Hepatocyte (in vitro differentiated cells): ENCODE data around the gene PPP1R1B. TPM values are rescaled to one million over a fixed set of nuclear protein-coding genes. Genes with fewer than 3 reads are reported as not detected.

Experiments used
- DNase-seq: peaks from one replicate; pipeline ENCODE4 v3.0.0-alpha.2; 2016; ENCODE audit warnings: low spot score
- H2AFZ ChIP-seq: fragments of 200-600 bp; sonication (generic); 2 replicates; pipeline ENCODE4 v1.6.0; 2016; ENCODE audit warnings: antibody characterized with exemption, mild to moderate bottlenecking
- H3K27ac ChIP-seq: fragments of 200-600 bp; sonication (generic); 2 replicates; pipeline ENCODE4 v1.5.1; 2016; ENCODE audit warnings: mild to moderate bottlenecking
- H3K27me3 ChIP-seq: fragments of 200-600 bp; sonication (generic); 2 replicates; pipeline ENCODE4 v1.6.1; 2016
- H3K36me3 ChIP-seq: fragments of 200-600 bp; sonication (generic); replicated peaks from 2 replicates; pipeline ENCODE4 v1.5.1; 2016; ENCODE audit warnings: low read depth; ENCODE audit not compliant: insufficient read depth
- H3K4me1 ChIP-seq: fragments of 200-600 bp; sonication (generic); 2 replicates; pipeline ENCODE4 v1.5.1; 2016; ENCODE audit warnings: mild to moderate bottlenecking, moderate library complexity; ENCODE audit not compliant: insufficient read depth
- H3K4me2 ChIP-seq: fragments of 200-600 bp; sonication (generic); 2 replicates; pipeline ENCODE4 v1.6.0; 2016
- H3K4me3 ChIP-seq: fragments of 200-600 bp; sonication (generic); 2 replicates; pipeline ENCODE4 v1.5.1; 2016; ENCODE audit warnings: mild to moderate bottlenecking
- H3K79me2 ChIP-seq: fragments of 200-600 bp; sonication (generic); 2 replicates; pipeline ENCODE4 v1.6.0; 2017; ENCODE audit warnings: mild to moderate bottlenecking
- H3K9me2 ChIP-seq: fragments of 200-600 bp; sonication (generic); replicated peaks from 2 replicates; pipeline ENCODE4 v1.6.0; 2017; ENCODE audit warnings: mild to moderate bottlenecking; ENCODE audit not compliant: insufficient read depth
- H3K9me3 ChIP-seq: fragments of 200-600 bp; sonication (generic); 2 replicates; pipeline ENCODE4 v1.5.1; 2016; ENCODE audit warnings: low read depth, mild to moderate bottlenecking
- H4K20me1 ChIP-seq: fragments of 200-600 bp; sonication (generic); 2 replicates; pipeline ENCODE4 v1.6.0; 2016; ENCODE audit warnings: mild to moderate bottlenecking; ENCODE audit not compliant: insufficient read depth, poor library complexity, severe bottlenecking
- CTCF ChIP-seq: fragments of 200-600 bp; sonication (generic); IDR thresholded peaks from 2 replicates; pipeline ENCODE4 v1.5.1; 2016; ENCODE audit warnings: antibody characterized with exemption, mild to moderate bottlenecking; ENCODE audit not compliant: poor library complexity
- EZH2 ChIP-seq: fragments of 200-600 bp; sonication (generic); IDR thresholded peaks from 2 replicates; pipeline ENCODE4 v1.6.1; 2016; ENCODE audit warnings: antibody characterized with exemption, mild to moderate bottlenecking, borderline replicate concordance
- EZH2phosphoT487 ChIP-seq: fragments of 200-600 bp; sonication (generic); IDR thresholded peaks from one replicate; pipeline ENCODE4 v1.6.1; 2018; ENCODE audit warnings: antibody characterized with exemption, mild to moderate bottlenecking, low read depth, moderate library complexity; ENCODE audit not compliant: unreplicated experiment, severe bottlenecking
- WGBS: methylation state at CpG from one replicate; pipeline ENCODE4 v1.1.6; 2016; ENCODE audit warnings: low lambda C conversion rate; ENCODE audit errors: missing lambda C conversion rate; 5-methylcytosine and 5-hydroxymethylcytosine counted together
- polyA plus RNA-seq: library from polyadenylated mRNA; unstranded; fragments of >200 nt; fragmentation: Nextera tagmentation; extraction: Ambion mirVana; gene quantifications from 2 replicates; pipeline ENCODE4 v1.2.1, GENCODE V29; 2016
- total RNA-seq: library from RNA; depleted of rRNA; stranded (reverse); fragments of >200 nt; gene quantifications from 2 replicates; pipeline ENCODE4 v1.2.3, GENCODE V29; 2014

The PPP1R1B gene
- total and polyA plus RNA-seq, 2 experiments from 2014 or later, result 1.5 to 3.7 TPM

DNA sequence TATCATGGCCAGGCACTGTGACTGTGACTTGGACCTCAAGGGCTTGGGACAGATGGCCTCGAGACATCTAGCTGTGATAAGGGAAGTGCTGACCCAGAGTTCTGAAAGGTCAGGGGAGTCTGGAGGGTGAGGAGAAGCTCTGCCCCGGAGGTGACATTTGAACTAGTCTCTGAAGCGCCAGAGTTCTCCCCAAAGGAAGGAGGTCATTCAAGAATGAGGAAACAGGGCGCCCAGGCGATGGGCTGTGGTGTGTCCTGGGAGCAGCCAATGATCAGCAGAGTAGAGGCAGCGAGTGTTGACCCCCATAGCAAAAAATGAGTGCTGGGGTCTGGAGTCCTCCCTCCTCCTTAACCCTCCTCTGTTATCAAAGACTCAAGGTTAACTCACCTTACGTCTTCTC lies 15.1 kb downstream of the PPP1R1B start:
- H3K4me1 ChIP-seq, result peaks cover 31% of the 10 kb centered on the region
- H3K9me3 ChIP-seq, result no peaks in the 10 kb centered on the region
- H2AFZ ChIP-seq, result no peak overlapping the region
- no peaks in the 10 kb centered on the region for H3K27me3 ChIP-seq
- peaks cover 95% of the 10 kb centered on the region for H3K79me2 ChIP-seq
- TF ChIP-seq EZH2 (no peak), CTCF (no peak), EZH2phosphoT487 (no peak)
- no peaks in the 10 kb centered on the region for H3K9me2 ChIP-seq
- H3K4me2 ChIP-seq, result no peak overlapping the region
- H3K27ac ChIP-seq, result no peak overlapping the region
- DNase-seq, result no peak
- 78% methylated on average over 7 of the region's 7 CpGs for WGBS
- H3K4me3 ChIP-seq, result no peak overlapping the region
- peaks cover 9% of the 10 kb centered on the region for H4K20me1 ChIP-seq
- H3K36me3 ChIP-seq, result no peaks in the 10 kb centered on the region

DNA sequence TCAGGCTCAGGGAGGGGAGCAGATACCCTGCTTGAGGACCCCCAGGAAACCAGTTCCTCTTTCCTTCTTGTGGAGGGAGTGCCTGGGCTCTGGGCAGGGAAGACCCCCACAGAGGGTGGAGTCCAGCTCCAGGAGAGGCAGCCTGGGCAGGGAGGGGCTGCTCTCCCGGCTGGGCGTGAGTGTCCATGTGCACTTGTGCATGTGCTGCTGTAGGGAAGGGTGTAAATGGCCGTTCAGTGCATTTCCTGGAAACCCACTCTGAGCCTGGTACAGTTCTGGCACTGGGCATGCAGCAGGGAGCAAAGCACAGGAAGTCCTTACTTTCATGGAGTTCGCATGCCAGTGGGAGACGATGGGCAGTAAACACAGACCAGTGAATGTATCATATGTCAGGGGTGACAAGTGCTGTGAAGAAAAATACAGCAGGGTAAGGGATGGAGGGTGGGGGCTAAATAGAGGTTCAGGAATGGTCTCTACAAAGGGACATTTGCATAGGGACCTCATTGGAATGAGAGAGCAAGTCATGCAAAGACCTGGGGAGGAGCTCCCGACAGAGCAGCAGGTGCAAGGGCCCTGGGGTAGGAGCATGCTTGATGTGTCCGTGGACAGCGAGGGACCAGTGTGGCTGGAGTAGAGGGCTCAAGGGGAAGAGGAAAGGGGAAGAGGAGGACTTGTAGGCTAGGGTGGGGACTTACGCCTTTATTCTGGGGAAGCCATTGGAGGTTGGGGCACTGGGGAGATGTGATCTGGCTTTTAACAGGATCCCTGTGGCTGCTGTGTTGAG lies 15.7 kb downstream of the PPP1R1B start:
- Histone ChIP-seq H2AFZ (no peak overlapping the region), H3K9me3 (no peaks in the 10 kb centered on the region), H3K79me2 (peaks cover 98% of the 10 kb centered on the region), H3K27me3 (no peaks in the 10 kb centered on the region), H3K4me3 (no peak overlapping the region), H4K20me1 (peaks cover 9% of the 10 kb centered on the region), H3K9me2 (no peaks in the 10 kb centered on the region), H3K27ac (no peak overlapping the region), H3K4me1 (peaks cover 31% of the 10 kb centered on the region), H3K36me3 (no peaks in the 10 kb centered on the region), H3K4me2 (no peak overlapping the region)
- no peak for DNase-seq
- TF ChIP-seq EZH2 (no peak), EZH2phosphoT487 (no peak), CTCF (no peak)
- 94% methylated on average over 9 of the region's 9 CpGs for WGBS

DNA sequence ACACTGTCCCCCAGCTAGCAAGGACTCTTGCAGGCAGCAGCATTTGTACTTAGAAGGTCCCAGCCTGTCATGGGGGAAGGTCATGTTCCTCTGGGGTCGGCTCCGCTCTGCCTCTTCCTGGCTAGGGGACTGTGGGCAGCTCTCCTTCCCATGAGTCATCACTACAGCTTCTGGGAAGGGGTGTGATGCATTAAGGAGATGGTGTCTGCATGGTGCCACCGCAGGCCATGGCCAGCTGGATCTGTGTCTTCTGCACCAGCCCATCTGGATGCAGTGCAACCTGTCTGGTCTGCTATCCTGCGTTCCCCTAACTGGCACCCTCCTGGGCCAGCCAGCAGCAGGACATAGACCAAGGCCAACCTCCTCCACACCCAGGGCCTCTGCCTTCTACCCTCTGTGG lies 16.5 kb downstream of the PPP1R1B start:
- DNase-seq, result no peak
- Histone ChIP-seq H3K4me3 (no peak overlapping the region), H3K4me1 (peaks cover 25% of the 10 kb centered on the region), H3K79me2 (peaks cover 96% of the 10 kb centered on the region), H3K4me2 (no peak overlapping the region), H3K27me3 (no peaks in the 10 kb centered on the region), H4K20me1 (peaks cover 9% of the 10 kb centered on the region), H3K36me3 (no peaks in the 10 kb centered on the region), H3K9me3 (no peaks in the 10 kb centered on the region), H3K27ac (no peak overlapping the region), H2AFZ (no peak overlapping the region), H3K9me2 (no peaks in the 10 kb centered on the region)
- no peak for TF ChIP-seq CTCF
- no peak for TF ChIP-seq EZH2phosphoT487
- TF ChIP-seq EZH2, result no peak
- 97% methylated on average over 4 of the region's 4 CpGs for WGBS
